IMR-90 (cell line): Measurements from ENCODE around the gene RIMKLA. TPM values are rescaled to one million over a fixed set of nuclear protein-coding genes. Genes with fewer than 3 reads are reported as not detected.

Experiments
- ATAC-seq: fragments of 200-7000 bp; cut with Tn5 transposase; 2 replicates; pipeline ENCODE4 v1.9.1; 2020; ENCODE audit warnings: low read depth, mild to moderate bottlenecking, moderate library complexity
- BruUV-seq: library from RNA; stranded (reverse); fragments of 400-500 nt; replicated peaks from 2 replicates; lab custom pipeline; 2021; lab: Mats Ljungman, UMichigan
- CTCF ChIA-PET: fragments of 300-600 bp; formaldehyde crosslinking; extraction: SDS; loops from one replicate; lab custom pipeline; 2021; ENCODE audit warnings: antibody characterized with exemption; lab: Yijun Ruan, JAX
- POLR2A ChIA-PET: fragments of 300-600 bp; sonication (Branson Sonifier 250); formaldehyde crosslinking; loops from one replicate; lab custom pipeline; 2022; ENCODE audit warnings: antibody characterized with exemption; ENCODE audit not compliant: unreplicated experiment; lab: Charles Lee
- DNase-seq: peaks from one replicate; pipeline ENCODE4 v3.0.0; 2013
- H2AFZ ChIP-seq: replicated peaks from 2 replicates; pipeline ENCODE3; 2013; ENCODE audit warnings: low read length, mild to moderate bottlenecking; ENCODE audit not compliant: poor library complexity
- H2AK5ac ChIP-seq: 2 replicates; pipeline ENCODE4 v1.6.1; 2013; ENCODE audit warnings: low read depth, low read length, inconsistent platforms
- H2AK9ac ChIP-seq: replicated peaks from 2 replicates; pipeline ENCODE3; 2013; ENCODE audit warnings: mild to moderate bottlenecking, low read depth, low read length, moderate library complexity; ENCODE audit not compliant: poor library complexity
- H2BK120ac ChIP-seq: 2 replicates; pipeline ENCODE4 v1.6.1; 2013; ENCODE audit warnings: low read depth, low read length, inconsistent platforms
- H2BK15ac ChIP-seq: 3 replicates; pipeline ENCODE4 v1.6.1; 2013; ENCODE audit warnings: low read depth, low read length, inconsistent platforms
- H2BK20ac ChIP-seq: 2 replicates; pipeline ENCODE4 v1.6.1; 2013; ENCODE audit warnings: low read depth, mild to moderate bottlenecking, inconsistent platforms, low read length, moderate library complexity
- H2BK5ac ChIP-seq: 2 replicates; pipeline ENCODE4 v1.6.1; 2013; ENCODE audit warnings: mild to moderate bottlenecking, low read depth, low read length, inconsistent platforms; ENCODE audit not compliant: poor library complexity, severe bottlenecking
- H3K14ac ChIP-seq: replicated peaks from 2 replicates; pipeline ENCODE4 v1.6.1; 2013; ENCODE audit warnings: low read depth, low read length, inconsistent platforms
- H3K18ac ChIP-seq: 2 replicates; pipeline ENCODE4 v1.6.1; 2013; ENCODE audit warnings: low read depth, low read length, control low read depth
- H3K23ac ChIP-seq: 2 replicates; pipeline ENCODE4 v1.6.1; 2013; ENCODE audit warnings: low read depth, low read length, inconsistent platforms
- H3K27ac ChIP-seq: 2 replicates; pipeline ENCODE4 v1.5.1; 2013; ENCODE audit warnings: mild to moderate bottlenecking, control low read depth, low read length; ENCODE audit not compliant: insufficient read depth
- H3K27me3 ChIP-seq: 2 replicates; pipeline ENCODE4 v1.6.1; 2013; ENCODE audit warnings: low read length; ENCODE audit not compliant: control insufficient read depth, insufficient read depth
- H3K36me3 ChIP-seq: 2 replicates; pipeline ENCODE4 v1.6.1; 2013; ENCODE audit warnings: low read length, mixed read lengths; ENCODE audit not compliant: control insufficient read depth, insufficient read depth
- H3K4ac ChIP-seq: 2 replicates; pipeline ENCODE4 v1.6.1; 2013; ENCODE audit warnings: low read depth, low read length, inconsistent platforms
- H3K4me1 ChIP-seq: 2 replicates; pipeline ENCODE4 v1.6.1; 2013; ENCODE audit warnings: low read length, mixed read lengths; ENCODE audit not compliant: control insufficient read depth, insufficient read depth
- H3K4me2 ChIP-seq: 2 replicates; pipeline ENCODE4 v1.6.1; 2013; ENCODE audit warnings: low read depth, mild to moderate bottlenecking, control low read depth, low read length, moderate library complexity
- H3K4me3 ChIP-seq: 2 replicates; pipeline ENCODE4 v1.5.1; 2013; ENCODE audit warnings: low read depth, mild to moderate bottlenecking, control low read depth, low read length, moderate library complexity; ENCODE audit not compliant: insufficient read depth
- H3K56ac ChIP-seq: 2 replicates; pipeline ENCODE4 v1.6.1; 2013; ENCODE audit warnings: low read length, inconsistent platforms; ENCODE audit not compliant: insufficient read depth; ENCODE audit errors: extremely low read depth
- H3K79me1 ChIP-seq, 2 experiments: 2 replicates each; pipeline ENCODE4 v1.6.1; 2013; ENCODE audit warnings: low read length in 2 of 2, inconsistent platforms in 1 of 2, low read depth in 1 of 2
- H3K9ac ChIP-seq: 2 replicates; pipeline ENCODE4 v1.6.1; 2013; ENCODE audit warnings: low read depth, low read length, control low read depth
- H3K9me1 ChIP-seq: 2 replicates; pipeline ENCODE4 v1.6.1; 2013; ENCODE audit warnings: low read length, inconsistent platforms; ENCODE audit not compliant: insufficient read depth
- H3K9me3 ChIP-seq: 2 replicates; pipeline ENCODE4 v1.6.1; 2013; ENCODE audit warnings: low read length; ENCODE audit not compliant: control insufficient read depth, insufficient read depth
- H4K20me1 ChIP-seq: 2 replicates; pipeline ENCODE4 v1.6.1; 2013; ENCODE audit warnings: low read length, inconsistent platforms; ENCODE audit not compliant: insufficient read depth
- H4K5ac ChIP-seq: 2 replicates; pipeline ENCODE4 v1.6.1; 2013; ENCODE audit warnings: mild to moderate bottlenecking, low read depth, low read length, control low read depth
- H4K8ac ChIP-seq, 2 experiments: 2 replicates each; pipeline ENCODE4 v1.6.1; 2013; ENCODE audit warnings: low read depth in 2 of 2, low read length in 2 of 2, control low read depth in 1 of 2, inconsistent platforms in 1 of 2
- H4K91ac ChIP-seq: 2 replicates; pipeline ENCODE4 v1.6.1; 2013; ENCODE audit warnings: low read depth, low read length, inconsistent platforms; ENCODE audit not compliant: insufficient read depth
- BHLHE40 ChIP-seq: fragments of 150-350 bp; IDR thresholded peaks from 2 replicates; pipeline ENCODE4 v1.6.1; 2016; ENCODE audit warnings: mild to moderate bottlenecking, low read depth, low read length
- CHD1 ChIP-seq: IDR thresholded peaks from 2 replicates; pipeline ENCODE4 v1.6.1; 2012; ENCODE audit warnings: low read depth, low read length, improper control_type of control experiment
- MAFK ChIP-seq: IDR thresholded peaks from 2 replicates; pipeline ENCODE4 v1.6.1; 2012; ENCODE audit warnings: low read depth, low read length, improper control_type of control experiment
- MAZ ChIP-seq: IDR thresholded peaks from 2 replicates; pipeline ENCODE4 v1.6.1; 2012; ENCODE audit warnings: low read depth, mild to moderate bottlenecking, low read length, improper control_type of control experiment, moderate library complexity, borderline replicate concordance
- RAD21 ChIP-seq: IDR thresholded peaks from 2 replicates; pipeline ENCODE4 v1.6.1; 2012; ENCODE audit warnings: low read length, improper control_type of control experiment
- RFX5 ChIP-seq: IDR thresholded peaks from 2 replicates; pipeline ENCODE4 v1.8.0; 2012; ENCODE audit warnings: low read depth, mild to moderate bottlenecking, low read length, moderate library complexity
- SMC3 ChIP-seq: fragments of 150-350 bp; IDR thresholded peaks from 2 replicates; pipeline ENCODE4 v1.6.1; 2016; ENCODE audit warnings: low read depth, mild to moderate bottlenecking, antibody characterized with exemption, low read length, moderate library complexity
- USF2 ChIP-seq: fragments of 150-350 bp; IDR thresholded peaks from 2 replicates; pipeline ENCODE4 v1.6.1; 2017; ENCODE audit warnings: mild to moderate bottlenecking, antibody characterized with exemption, low read length, low read depth
- WGBS, 2 experiments: methylation state at CpG; one replicate each; pipeline versions ENCODE4 v1.1.5 to v1.1.7; 2013; ENCODE audit warnings: missing lambda C conversion rate in 2 of 2; ENCODE audit not compliant: insufficient read length in 1 of 2; ENCODE audit errors: extremely low coverage in 2 of 2; 5-methylcytosine and 5-hydroxymethylcytosine counted together
- dilution Hi-C: fragments of 300-500 bp; cut with HindIII; formaldehyde crosslinking; loops from one replicate; pipeline ENCODE4 v1.14.3; 2018; ENCODE audit warnings: low sequenced_read_pairs; ENCODE audit not compliant: unreplicated experiment
- in situ Hi-C: fragments of 300-500 bp; cut with MboI; formaldehyde crosslinking; loops from 3 replicates; pipeline ENCODE4 v1.14.3; 2019; ENCODE audit warnings: low sequenced_read_pairs, inconsistent platforms, mixed read lengths
- intact Hi-C: fragments of 100-400 bp; cut with micrococcal nuclease; formaldehyde crosslinking; loops from 2 replicates; pipeline ENCODE4 v1.10.0; 2022
- polyA plus RNA-seq, 3 experiments: library from polyadenylated mRNA; depleted of rRNA; stranded (reverse); fragments of >200 nt; gene quantifications; 2 replicates each; pipeline ENCODE4 v1.2.3, GENCODE V29; 2012; ENCODE audit warnings: low replicate concordance in 1 of 3
- total RNA-seq: library from RNA; depleted of rRNA; stranded (reverse); fragments of >200 nt; gene quantifications from 2 replicates; pipeline ENCODE4 v1.2.3, GENCODE V29; 2012

The RIMKLA gene
- total and polyA plus RNA-seq, 2 of the 4 experiments (the other 2 are of a cell fraction): not detected

GRCh38 chr1:42418516-42418915 is 37.9 kb downstream of the RIMKLA start:
- Histone ChIP-seq H2BK5ac (no peak overlapping the region), H2AK9ac (no peak overlapping the region), H3K4me3 (no peak overlapping the region), H3K27ac (no peak overlapping the region), H3K9me3 (no peaks in the 10 kb centered on the region), H3K23ac (no peak overlapping the region), H3K4me2 (no peak overlapping the region), H2BK120ac (no peak overlapping the region), H4K20me1 (no peaks in the 10 kb centered on the region), H3K4me1 (peaks cover 3% of the 10 kb centered on the region; the same call in 1 of the 2 replicates), H3K9me1 (no peaks in the 10 kb centered on the region), H3K56ac (no peak overlapping the region), H3K79me1 (no peaks in the 10 kb centered on the region), H3K18ac (no peak overlapping the region), H3K27me3 (peaks cover 37% of the 10 kb centered on the region), H4K8ac (no peak overlapping the region), H3K14ac (no peak overlapping the region), H3K9ac (no peak overlapping the region), H2AK5ac (no peak overlapping the region), H2BK20ac (no peak overlapping the region), H3K36me3 (no peaks in the 10 kb centered on the region), H2BK15ac (no peak overlapping the region), H2AFZ (no peak overlapping the region), H3K4ac (no peak overlapping the region), H4K91ac (no peak overlapping the region), H4K5ac (no peak overlapping the region)
- ATAC-seq (no peak), DNase-seq (no peak)
- in situ Hi-C loops: no loop called here
- intact Hi-C loops: no loop called here
- WGBS, 2 experiments: no CpG with 5 or more reads among the region's 1 CpG
- no TSS peak for BruUV-seq
- ChIA-PET CTCF (no interaction called here), POLR2A (no interaction called here)
- no peak for TF ChIP-seq MAZ
- no peak for TF ChIP-seq SMC3
- TF ChIP-seq USF2: no peak
- no peak for TF ChIP-seq MAFK
- no peak for TF ChIP-seq RFX5
- no peak for TF ChIP-seq CHD1
- no peak for TF ChIP-seq BHLHE40
- no peak for TF ChIP-seq RAD21
- dilution Hi-C loops: no loop called here
